GM12892 (cell line): ENCODE measurements around the gene ZNF697.

Experiments used
- POLR2A ChIP-seq: IDR thresholded peaks from 2 replicates; pipeline ENCODE4 v1.6.1; 2011; ENCODE audit warnings: low read depth, low read length, control low read depth
- TAF1 ChIP-seq: IDR thresholded peaks from 2 replicates; pipeline ENCODE4 v1.6.1; 2011; ENCODE audit warnings: low read depth, mild to moderate bottlenecking, control low read depth, low read length, borderline replicate concordance

DNA sequence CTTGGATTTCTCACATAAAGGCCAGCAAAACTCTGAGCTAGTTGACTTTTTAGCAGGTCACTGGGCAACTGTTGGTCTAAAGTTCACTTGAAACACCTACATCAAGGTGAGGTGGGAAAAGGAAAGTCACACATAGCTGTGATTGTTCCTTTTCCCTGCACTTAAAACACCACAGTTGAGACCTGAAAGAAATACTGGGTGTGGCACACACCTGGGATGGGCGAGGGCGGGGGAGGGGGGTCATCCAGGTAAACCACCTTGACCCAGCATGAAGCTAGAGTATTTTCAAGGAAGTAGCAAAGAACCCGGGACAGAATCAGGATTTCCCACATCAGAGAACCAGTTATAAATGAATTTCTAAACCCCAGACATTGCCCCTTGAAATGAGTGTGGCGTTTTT, 26.4 kb downstream of the ZNF697 start:
- no peak for TF ChIP-seq POLR2A
- no peak for TF ChIP-seq TAF1
